K562 (cell line): Measurements from ENCODE around the gene CDC20. TPM values are rescaled to one million over a fixed set of nuclear protein-coding genes. Genes with fewer than 3 reads are reported as not detected.

Experiments
- ARID1B ChIP-seq: fragments of 450-650 bp; IDR thresholded peaks from 2 replicates; pipeline ENCODE4 v1.6.1; 2016; ENCODE audit warnings: antibody characterized with exemption, mild to moderate bottlenecking, inconsistent platforms
- CBX3 ChIP-seq, 2 experiments: IDR thresholded peaks; 1 replicate in 1 of 2; 2 replicates in 1 of 2; pipeline ENCODE4 v1.6.1; 2012; ENCODE audit warnings: inconsistent platforms in 2 of 2, low read length in 2 of 2, borderline replicate concordance in 1 of 2, control low read depth in 1 of 2
- CREM ChIP-seq: IDR thresholded peaks from 2 replicates; pipeline ENCODE4 v1.6.1; 2014; ENCODE audit warnings: antibody characterized with exemption, low read depth
- HES1 ChIP-seq: fragments of 450-650 bp; IDR thresholded peaks from 2 replicates; pipeline ENCODE4 v1.6.1; 2016; ENCODE audit warnings: low read depth, mild to moderate bottlenecking, moderate library complexity
- JUN ChIP-seq, 2 experiments: sonication (generic) in 1 of 2; formaldehyde crosslinking in 1 of 2; IDR thresholded peaks; 2 replicates each; pipeline versions ENCODE4 v1.6.1 to v1.8.0; 2012 to 2022; ENCODE audit warnings: borderline replicate concordance in 2 of 2, mild to moderate bottlenecking in 2 of 2, improper control_type of control experiment in 1 of 2, low read depth in 1 of 2, low read length in 1 of 2, missing genetic modification reagents in 1 of 2
- KLF16 ChIP-seq: IDR thresholded peaks from 2 replicates; pipeline ENCODE4 v1.6.1; 2016; ENCODE audit warnings: antibody characterized with exemption
- MYNN ChIP-seq, 2 experiments: sonication (generic); formaldehyde crosslinking in 1 of 2; IDR thresholded peaks; 2 replicates each; pipeline versions ENCODE4 v1.5.0 to v1.6.1; 2016 to 2020; ENCODE audit warnings: antibody characterized with exemption in 1 of 2, missing genetic modification reagents in 1 of 2
- PKNOX1 ChIP-seq: fragments of 450-650 bp; IDR thresholded peaks from 2 replicates; pipeline ENCODE4 v1.6.1; 2016
- RAD51 ChIP-seq: fragments of 450-650 bp; IDR thresholded peaks from 2 replicates; pipeline ENCODE4 v1.7.1; 2016; ENCODE audit warnings: low read depth, mild to moderate bottlenecking, borderline replicate concordance
- SIN3B ChIP-seq: fragments of 450-650 bp; IDR thresholded peaks from 2 replicates; pipeline ENCODE4 v1.6.1; 2017; ENCODE audit warnings: low read depth, mild to moderate bottlenecking, moderate library complexity
- SRF ChIP-seq, 2 experiments: fragments of 250-450, 450-650 bp in 1 of 2; sonication (Bioruptor Pico) in 1 of 2; sonication (generic) in 1 of 2; formaldehyde crosslinking; IDR thresholded peaks; 2 replicates each; pipeline versions ENCODE4 v1.5.0 to v1.5.1; 2020 to 2022; ENCODE audit warnings: mild to moderate bottlenecking in 1 of 2, missing genetic modification reagents in 1 of 2
- TBL1XR1 ChIP-seq, 2 experiments: IDR thresholded peaks; 2 replicates each; pipeline ENCODE4 v1.6.1; 2012; ENCODE audit warnings: improper control_type of control experiment in 2 of 2, low read length in 2 of 2, mild to moderate bottlenecking in 1 of 2
- TEAD4 ChIP-seq, 2 experiments: sonication (generic) in 1 of 2; formaldehyde crosslinking in 1 of 2; IDR thresholded peaks; 2 replicates each; pipeline versions ENCODE4 v1.6.1 to v1.8.0; 2012 to 2022; ENCODE audit warnings: borderline replicate concordance in 1 of 2, inconsistent platforms in 1 of 2, low read length in 1 of 2, mild to moderate bottlenecking in 1 of 2, missing genetic modification reagents in 1 of 2
- TOE1 ChIP-seq, 2 experiments: fragments of 450-650 bp in 1 of 2; sonication (generic) in 1 of 2; formaldehyde crosslinking in 1 of 2; IDR thresholded peaks; 2 replicates each; pipeline versions ENCODE4 v1.7.1 to v1.8.0; 2016 to 2022; ENCODE audit warnings: borderline replicate concordance in 2 of 2, mild to moderate bottlenecking in 2 of 2, antibody characterized with exemption in 1 of 2, inconsistent platforms in 1 of 2, low read depth in 1 of 2, missing genetic modification reagents in 1 of 2, moderate library complexity in 1 of 2
- TRIM24 ChIP-seq, 2 experiments: fragments of 450-650 bp; IDR thresholded peaks; 2 replicates each; pipeline ENCODE4 v1.6.1; 2016
- USF2 ChIP-seq: sonication (generic); formaldehyde crosslinking; IDR thresholded peaks from 2 replicates; pipeline ENCODE4 v1.5.0; 2020; ENCODE audit warnings: missing genetic modification reagents
- ZBTB2 ChIP-seq: fragments of 450-650 bp; IDR thresholded peaks from 2 replicates; pipeline ENCODE4 v1.6.1; 2016; ENCODE audit warnings: antibody characterized with exemption
- ZMIZ1 ChIP-seq, 2 experiments: fragments of 150-350 bp in 1 of 2; IDR thresholded peaks; 2 replicates each; pipeline ENCODE4 v1.6.1; 2012 to 2016; ENCODE audit warnings: low read depth in 2 of 2, low read length in 2 of 2, mild to moderate bottlenecking in 1 of 2, moderate library complexity in 1 of 2
- polyA plus RNA-seq, 8 experiments: library from polyadenylated mRNA; depleted of rRNA in 4 of 8; stranded (reverse) in 5 of 8; unstranded in 3 of 8; fragments of >200 nt; fragmentation: Nextera tagmentation in 2 of 8; fragmentation: Illumina TruSeq in 1 of 8; extraction: Ambion mirVana in 2 of 8; extraction: Trizol in 1 of 8; gene quantifications; 2 replicates each; pipeline versions ENCODE4 v1.2.1 to v1.2.3, GENCODE V29; 2011 to 2014; ENCODE audit warnings: inconsistent platforms in 1 of 8, missing spikeins in 1 of 8
- total RNA-seq, 7 experiments: library from RNA; depleted of rRNA in 6 of 7; stranded (reverse); fragments of >200 nt in 6 of 7; fragmentation: Illumina TruSeq in 2 of 7; extraction: Trizol in 2 of 7; gene quantifications; 2 replicates each; pipeline versions ENCODE4 v1.2.1 to v1.2.3, GENCODE V29; 2011 to 2021; ENCODE audit warnings: low replicate concordance in 1 of 7

CDC20 gene
- total and polyA plus RNA-seq, 9 of the 15 experiments (the other 6 are each of a cell fraction or from before 2014, with no cell fraction given) = 45.2 to 224 (median 121) TPM

- peak; percentile 19; the same call in 1 of the 2 replicates for TF ChIP-seq PKNOX1
- peak in 1 of 2 experiments; percentile 13; a peak in 1 of 3 replicates for TF ChIP-seq CBX3 (IDR thresholded peaks at IDR 0.05; ENCODE audit: borderline replicate concordance in 1 of 2, low read length in 2 of 2)
- TF ChIP-seq RAD51 = no peak
- peak; percentile 48; the same call in 1 of the 2 replicates for TF ChIP-seq CREM
- peak; percentile 60 to 76; a peak in 2 of 4 replicates for TF ChIP-seq TRIM24 (IDR thresholded peaks at IDR 0.05)
- TF ChIP-seq USF2 (CRISPR knock-in tag) = peak; percentile 8; the same call in 1 of the 2 replicates
- no peak for TF ChIP-seq SIN3B
- peak; percentile 81 for TF ChIP-seq TEAD4 (IDR thresholded peaks at IDR 0.05; ENCODE audit: low read length)
- TF ChIP-seq TEAD4 (CRISPR knock-in tag; IDR thresholded peaks at IDR 0.05; ENCODE audit: borderline replicate concordance) = no peak
- peak; percentile 64; the same call in 1 of the 2 replicates for TF ChIP-seq KLF16
- peak; percentile 17; the same call in 1 of the 2 replicates for TF ChIP-seq TOE1 (IDR thresholded peaks at IDR 0.05; ENCODE audit: borderline replicate concordance)
- TF ChIP-seq TOE1 (CRISPR knock-in tag; IDR thresholded peaks at IDR 0.05; ENCODE audit: borderline replicate concordance, low read depth) = no peak
- TF ChIP-seq ZBTB2 = peak; percentile 54; the same call in 1 of the 2 replicates
- no peak for TF ChIP-seq HES1
- TF ChIP-seq JUN (IDR thresholded peaks at IDR 0.05; ENCODE audit: borderline replicate concordance, low read depth, low read length) = peak; percentile 79; the same call in 1 of the 2 replicates
- no peak for TF ChIP-seq JUN (CRISPR knock-in tag; IDR thresholded peaks at IDR 0.05; ENCODE audit: borderline replicate concordance)
- peak in 1 of 2 experiments; percentile 43; a peak in 1 of 4 replicates for TF ChIP-seq SRF (CRISPR knock-in tag; IDR thresholded peaks at IDR 0.05)
- TF ChIP-seq TBL1XR1 (IDR thresholded peaks at IDR 0.05; ENCODE audit: low read length in 2 of 2) = peak in 1 of 2 experiments; percentile 71; a peak in 2 of 4 replicates
- no peak for TF ChIP-seq ZMIZ1 (IDR thresholded peaks at IDR 0.05; ENCODE audit: low read depth in 2 of 2, low read length in 2 of 2)
- peak; percentile 92 for TF ChIP-seq ARID1B
- TF ChIP-seq MYNN (IDR thresholded peaks at IDR 0.05) = peak; percentile 83; the same call in 1 of the 2 replicates
- TF ChIP-seq MYNN (CRISPR knock-in tag; IDR thresholded peaks at IDR 0.05) = no peak
Measured at GRCh38 chr1:43345120-43345519, 13.7 kb upstream of the CDC20 start (continued).
